HT-29 (cell line): ENCODE data around the gene MLLT3. TPM values are rescaled to one million over a fixed set of nuclear protein-coding genes. Genes with fewer than 3 reads are reported as not detected.
A peak's percentile ranks its signal among the peaks of the same experiment; 100 is the strongest.

Source experiments
- DNase-seq: peaks from one replicate; pipeline ENCODE4 v3.0.0-alpha.2; 2015; ENCODE audit warnings: low spot score
- total RNA-seq: library from RNA; depleted of rRNA; stranded (reverse); fragments of >200 nt; shearing (Covaris generic); gene quantifications from 2 replicates; pipeline ENCODE4 v1.2.3, GENCODE V29; 2014

Gene MLLT3
- total RNA-seq, 1 experiment from 2014 or later: 20.2 TPM

DNA sequence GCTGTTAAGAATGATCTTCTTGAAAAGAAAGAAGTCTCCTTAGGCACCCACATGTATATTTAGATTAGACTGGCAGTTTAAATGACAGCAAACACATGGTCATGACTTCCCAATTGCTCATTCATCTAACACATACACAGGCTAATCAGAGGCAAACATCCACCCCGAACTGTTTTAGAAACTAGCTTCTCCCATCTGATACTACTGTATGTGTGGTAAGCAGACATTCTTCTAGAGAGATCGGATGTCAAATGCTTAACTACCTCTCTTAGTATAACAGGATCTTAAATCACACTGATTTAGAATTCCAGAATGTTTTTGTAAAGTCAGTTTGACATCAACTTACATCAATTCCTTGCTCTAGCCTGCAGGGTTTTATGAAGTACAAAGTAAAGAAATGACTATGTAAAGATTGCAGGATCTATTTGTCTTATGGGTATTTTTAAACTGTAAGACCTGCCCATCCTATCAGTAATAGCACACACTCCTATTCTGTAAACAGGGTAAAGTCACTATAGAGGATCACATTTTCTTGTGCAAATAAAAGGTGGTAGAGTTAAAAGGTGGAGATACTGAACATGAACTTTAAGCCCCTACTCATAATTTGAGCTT is 239.7 kb downstream of the MLLT3 start:
- peak; percentile 21 for DNase-seq

DNA sequence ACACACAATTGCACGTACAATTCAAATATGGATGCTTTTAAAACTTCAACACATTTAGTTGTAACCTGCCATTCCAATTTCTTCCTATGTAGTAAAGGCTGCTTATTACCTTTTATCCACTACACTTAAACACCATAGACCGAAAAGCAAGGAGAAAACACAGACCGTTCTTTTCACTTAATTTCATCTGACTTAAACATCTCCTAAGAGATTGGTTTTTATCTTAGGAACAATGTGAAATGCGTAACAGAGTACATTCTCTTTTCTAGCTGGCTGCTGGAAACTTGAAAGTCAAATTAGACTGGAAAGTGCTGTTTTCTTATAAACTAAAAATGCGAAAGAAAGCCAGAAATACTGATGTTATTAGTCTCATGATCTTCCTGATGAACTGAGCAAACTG is 241.8 kb downstream of the MLLT3 start:
- no peak for DNase-seq

DNA sequence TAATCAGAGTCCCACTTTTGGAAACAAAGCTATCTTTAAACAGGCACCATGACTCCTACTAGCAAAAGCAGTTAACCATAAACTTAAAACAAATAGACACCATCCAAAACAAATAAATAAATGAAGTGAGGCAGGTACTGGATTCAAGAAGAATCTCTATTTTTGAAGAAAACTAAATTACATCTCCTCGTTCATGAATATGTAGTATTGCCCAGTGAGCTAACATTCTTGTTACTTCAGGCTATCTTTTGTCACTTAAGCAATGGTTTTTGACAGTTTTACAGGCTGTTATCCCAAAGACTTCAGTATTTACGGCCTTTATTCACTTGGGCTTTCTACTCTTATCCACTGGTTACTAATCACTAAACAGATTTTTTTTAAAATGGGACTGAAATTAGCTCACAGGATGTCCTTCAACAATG is 242.5 kb downstream of the MLLT3 start:
- DNase-seq: no peak

DNA sequence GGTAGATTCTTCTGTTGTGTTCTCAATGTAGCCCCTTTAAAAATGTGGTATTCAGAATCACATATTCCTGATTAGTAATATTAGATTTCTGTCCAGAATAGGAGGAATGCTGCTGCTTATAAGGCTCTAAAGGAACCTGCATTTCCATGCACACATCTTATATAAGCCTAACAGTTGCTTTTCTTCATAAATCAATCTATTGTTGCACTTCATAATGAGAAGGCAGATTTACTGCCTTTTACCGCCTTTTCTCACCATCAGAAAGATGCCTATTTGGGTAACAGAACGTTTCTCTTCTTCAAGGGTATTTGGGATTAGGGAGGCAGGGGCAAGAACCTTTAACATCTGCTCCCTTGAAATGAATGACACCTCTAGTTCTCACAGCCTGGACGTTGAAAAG is 243.4 kb downstream of the MLLT3 start:
- no peak for DNase-seq

DNA sequence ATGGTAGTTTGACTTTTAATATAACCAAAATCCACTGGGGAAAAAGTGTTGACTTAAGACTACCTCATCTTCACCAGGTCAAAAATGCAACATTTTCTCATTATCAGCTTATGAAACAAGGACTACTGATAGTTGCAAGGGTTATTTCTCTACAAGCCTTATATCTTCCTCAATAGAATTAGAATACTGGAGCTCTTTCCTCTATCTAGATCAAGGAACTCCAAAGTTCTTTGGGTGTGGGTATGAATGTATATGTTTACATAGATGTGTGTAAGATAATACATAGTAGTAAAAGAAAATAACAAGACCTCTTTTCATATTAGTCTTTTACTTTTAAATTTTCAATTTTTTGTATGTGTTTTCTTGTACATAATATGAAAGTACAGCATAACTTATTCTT is 244.5 kb downstream of the MLLT3 start:
- DNase-seq: no peak

DNA sequence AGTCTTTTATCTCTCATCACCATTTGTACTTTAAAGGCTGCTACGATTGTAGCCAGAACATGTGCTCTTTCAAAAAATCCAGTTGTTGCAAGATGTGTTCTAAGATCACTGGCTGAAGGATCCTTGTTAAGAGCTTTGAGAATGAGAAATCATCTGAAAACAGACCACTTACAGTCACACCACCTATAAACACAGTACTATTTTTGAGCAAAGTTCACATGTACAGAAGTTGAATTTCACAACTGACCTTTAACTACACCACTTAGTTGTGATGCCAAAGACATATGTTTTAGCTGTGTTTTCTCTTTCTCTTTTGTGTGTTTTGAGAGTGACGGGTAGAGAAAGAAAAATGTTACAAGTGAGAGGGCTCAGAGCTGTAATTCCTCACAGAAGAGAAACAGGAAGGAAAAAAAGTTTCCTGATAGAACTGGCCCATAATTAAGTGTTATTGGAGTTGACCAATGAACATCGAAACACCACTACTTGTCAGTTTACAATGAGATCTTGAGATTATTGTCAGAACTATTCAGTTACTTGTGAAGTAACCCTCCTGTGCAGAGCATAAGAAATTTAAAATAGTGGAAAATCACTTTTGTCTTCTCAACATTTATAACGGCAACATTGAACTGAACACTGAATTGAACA is 245.4 kb downstream of the MLLT3 start:
- no peak for DNase-seq

DNA sequence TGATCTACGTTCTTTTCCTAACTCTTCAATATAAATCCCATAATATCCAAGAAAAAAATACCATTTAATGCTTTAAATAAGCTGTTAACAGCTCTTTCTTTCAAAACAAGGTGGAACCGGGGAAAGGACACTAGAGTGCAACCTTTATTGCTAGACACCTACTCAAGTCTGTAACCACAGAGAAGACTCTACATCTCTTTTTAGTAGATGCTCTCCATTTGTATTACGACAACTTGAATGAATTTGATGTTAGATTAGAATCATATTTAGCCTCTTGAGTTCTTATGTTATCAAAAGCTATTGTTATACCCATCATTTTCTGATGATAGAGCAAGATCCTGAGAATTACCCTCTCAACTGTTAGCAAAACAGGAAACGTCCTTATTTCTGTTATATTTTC is 246.3 kb downstream of the MLLT3 start:
- no peak for DNase-seq

DNA sequence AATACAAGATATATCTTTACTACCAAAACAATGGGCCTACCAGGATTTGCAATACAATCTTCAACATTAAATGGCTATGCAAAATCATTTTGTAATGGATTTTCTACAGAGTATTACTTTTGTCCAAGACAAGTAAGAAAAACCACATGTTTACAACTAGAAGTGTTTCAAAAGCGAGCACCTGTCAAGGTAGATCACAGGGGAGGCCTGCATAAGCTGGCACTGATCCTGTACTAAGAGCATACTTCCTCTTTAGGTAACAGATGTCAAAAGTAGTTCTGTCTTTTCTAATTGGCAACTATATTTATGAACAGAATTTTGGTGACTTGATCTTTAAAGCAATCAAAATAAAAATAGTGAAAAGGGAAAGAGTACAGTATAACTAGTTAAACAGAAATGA is 249.0 kb downstream of the MLLT3 start:
- no peak for DNase-seq

DNA sequence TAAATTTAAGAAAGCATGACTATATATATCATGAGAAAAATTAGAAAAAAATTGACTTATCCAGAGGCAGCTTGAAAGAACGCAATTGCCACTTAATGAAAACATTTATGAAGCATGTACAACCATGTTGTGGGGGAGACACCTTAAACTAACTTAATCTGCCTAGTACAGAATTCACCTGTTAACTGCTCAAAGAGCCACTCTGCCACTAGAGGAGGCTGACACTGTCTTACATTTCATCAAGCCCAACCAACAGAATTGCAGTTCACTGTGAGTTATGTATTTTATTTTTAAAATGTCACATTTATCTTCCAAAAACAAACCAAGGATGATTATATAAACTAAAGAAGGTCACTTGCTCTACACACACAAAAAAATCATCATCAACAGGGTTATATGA is 252.9 kb downstream of the MLLT3 start:
- no peak for DNase-seq

DNA sequence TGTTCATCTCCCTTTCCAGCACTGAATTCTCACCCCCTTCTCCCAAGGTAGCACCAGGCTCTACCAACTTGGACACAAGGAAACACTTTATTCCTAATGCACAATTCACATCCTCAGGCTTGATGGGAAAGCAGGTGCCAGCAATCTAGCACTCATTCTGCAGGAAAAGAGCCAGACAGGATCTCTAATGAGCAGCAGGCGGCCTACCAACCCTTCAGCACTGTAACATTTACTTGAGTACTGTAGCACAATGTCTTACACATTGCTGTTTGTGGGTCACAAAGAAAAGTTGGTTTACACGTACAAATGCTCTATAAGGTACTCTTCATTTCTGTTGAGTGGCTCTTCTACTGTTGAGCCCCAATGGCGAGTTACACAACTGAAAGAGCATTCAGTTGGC is 254.4 kb downstream of the MLLT3 start:
- DNase-seq: no peak

DNA sequence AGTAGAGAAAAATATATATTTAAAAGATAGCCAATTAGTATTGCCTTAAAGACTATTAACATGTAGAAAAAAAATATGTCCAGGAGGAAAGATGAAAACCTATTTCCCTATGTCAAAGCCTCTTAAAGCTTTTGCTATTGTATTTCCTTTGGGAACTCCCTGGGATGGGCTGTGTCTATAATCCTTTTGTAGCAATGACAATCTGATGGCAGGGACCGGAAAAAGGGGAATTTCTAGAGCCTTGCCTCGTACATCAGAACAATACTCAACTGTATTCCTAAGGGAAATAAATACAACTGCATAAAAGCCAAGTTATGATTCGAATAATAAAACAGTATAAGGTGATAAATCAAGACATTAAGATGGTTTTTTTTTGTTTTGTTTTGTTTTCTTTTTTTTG is 257.3 kb downstream of the MLLT3 start:
- no peak for DNase-seq

DNA sequence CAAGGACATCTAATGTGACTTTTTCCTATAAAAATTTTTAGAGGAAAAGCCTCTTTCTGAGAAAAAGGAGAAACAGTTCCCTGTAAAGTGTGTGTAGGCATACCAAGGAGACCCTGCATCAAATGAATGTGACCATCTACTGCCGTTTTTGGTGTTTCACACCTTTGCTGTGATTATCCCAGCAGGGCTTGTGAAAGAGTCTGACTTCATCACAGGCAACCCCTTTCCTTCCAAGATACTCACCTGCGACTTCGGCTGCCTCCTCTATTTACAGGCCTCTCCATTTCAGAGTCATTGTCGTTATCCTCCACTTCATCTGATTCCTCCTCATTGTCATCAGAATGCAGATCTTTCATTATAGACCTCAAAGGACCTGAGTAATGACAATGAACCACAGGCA is 259.1 kb downstream of the MLLT3 start:
- DNase-seq: no peak

DNA sequence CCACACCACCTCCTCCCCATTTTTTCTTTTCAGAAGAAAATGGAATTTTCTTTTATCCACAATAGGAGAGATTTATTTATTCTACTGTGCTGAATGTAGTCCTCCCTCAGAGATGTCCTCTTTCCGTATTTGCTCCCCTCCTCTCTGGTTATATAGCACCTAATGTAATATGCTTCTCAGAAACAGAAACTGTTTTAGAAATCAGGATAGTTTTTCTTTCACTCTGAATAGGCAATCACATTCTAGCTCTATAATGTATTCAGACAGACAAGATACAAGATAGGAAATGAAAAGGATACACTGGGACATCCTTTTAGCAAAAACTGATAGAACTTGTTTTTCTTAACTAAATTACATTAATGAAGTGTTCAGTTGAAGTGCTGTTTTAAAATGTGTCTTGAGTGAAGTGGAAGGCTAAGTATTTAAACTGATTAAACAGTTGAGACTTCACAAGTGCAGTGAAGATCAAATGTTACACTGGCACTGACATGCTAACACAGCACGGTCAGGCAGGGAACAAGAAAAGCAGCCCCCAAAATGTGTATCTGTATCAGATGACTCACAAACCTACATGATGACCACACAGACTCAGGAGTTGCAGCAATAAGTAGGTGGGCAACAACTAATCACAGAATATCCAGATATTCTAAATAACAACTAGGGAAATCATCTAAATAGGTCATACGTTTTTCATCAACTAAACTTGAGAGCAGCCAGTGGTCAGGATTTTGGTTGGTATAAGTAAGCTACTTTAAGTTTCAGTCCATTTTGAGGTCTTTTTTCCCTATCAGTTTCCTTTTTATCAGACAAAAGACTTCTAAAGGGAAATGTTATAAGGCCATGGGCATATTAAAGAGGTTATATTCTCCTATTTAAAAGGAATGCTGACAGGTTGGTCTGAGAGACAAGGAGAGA is 260.4 kb downstream of the MLLT3 start:
- no peak for DNase-seq

DNA sequence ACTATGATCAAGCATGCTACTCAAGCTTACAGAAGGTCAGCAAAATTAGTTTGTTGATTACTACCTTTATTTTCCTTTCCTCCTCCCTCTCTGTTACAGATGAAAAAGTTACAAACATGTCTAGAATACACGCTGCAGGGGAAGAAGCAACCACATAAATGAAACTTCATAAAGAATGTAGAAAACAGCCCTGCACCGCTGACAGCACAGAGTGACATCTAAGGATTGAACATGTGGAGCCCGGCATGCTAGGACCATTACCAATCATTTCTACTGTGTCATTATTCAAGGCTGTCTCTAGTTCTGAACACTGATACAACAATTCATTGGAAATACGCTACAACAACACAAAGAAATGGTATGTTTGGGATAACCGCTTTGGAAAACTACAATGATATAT is 261.1 kb downstream of the MLLT3 start:
- no peak for DNase-seq

DNA sequence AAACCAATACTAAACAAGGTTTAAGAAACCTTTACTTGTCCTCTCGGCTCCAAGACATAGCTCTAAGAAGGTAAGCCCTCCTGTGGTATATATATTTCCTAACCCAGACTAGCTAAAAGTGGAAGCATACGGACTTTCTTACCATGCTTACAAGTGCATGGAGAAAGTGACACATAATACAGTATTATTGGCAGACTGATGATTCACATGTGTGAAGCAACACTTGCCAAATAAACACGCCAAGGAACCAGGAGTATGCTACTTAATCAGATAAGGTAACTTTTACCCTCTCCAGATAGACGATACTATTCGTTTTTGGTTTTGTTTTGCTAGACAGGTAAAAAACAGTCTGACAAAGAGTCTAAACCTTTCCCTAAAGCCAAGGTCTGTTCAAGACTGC is 264.1 kb downstream of the MLLT3 start:
- DNase-seq: peak; percentile 61

DNA sequence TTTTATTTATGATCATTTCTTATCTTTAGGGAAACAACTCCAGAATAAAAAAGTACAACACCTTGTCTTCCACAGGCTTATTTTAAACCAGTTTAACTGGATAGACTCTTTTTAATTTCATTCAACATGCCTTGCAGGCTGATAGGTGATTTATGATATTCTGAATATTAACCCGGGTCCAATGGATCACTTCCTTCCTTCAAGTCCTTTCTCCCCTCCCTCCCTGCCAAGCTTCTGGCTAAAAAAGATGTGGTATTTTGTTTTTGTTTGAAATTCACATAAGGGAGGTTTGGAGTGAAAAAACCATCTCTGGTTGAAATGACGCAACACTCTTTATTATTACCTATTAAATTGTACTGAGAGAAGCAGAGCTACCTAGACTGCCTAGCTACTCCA is 265.3 kb downstream of the MLLT3 start:
- DNase-seq: no peak

DNA sequence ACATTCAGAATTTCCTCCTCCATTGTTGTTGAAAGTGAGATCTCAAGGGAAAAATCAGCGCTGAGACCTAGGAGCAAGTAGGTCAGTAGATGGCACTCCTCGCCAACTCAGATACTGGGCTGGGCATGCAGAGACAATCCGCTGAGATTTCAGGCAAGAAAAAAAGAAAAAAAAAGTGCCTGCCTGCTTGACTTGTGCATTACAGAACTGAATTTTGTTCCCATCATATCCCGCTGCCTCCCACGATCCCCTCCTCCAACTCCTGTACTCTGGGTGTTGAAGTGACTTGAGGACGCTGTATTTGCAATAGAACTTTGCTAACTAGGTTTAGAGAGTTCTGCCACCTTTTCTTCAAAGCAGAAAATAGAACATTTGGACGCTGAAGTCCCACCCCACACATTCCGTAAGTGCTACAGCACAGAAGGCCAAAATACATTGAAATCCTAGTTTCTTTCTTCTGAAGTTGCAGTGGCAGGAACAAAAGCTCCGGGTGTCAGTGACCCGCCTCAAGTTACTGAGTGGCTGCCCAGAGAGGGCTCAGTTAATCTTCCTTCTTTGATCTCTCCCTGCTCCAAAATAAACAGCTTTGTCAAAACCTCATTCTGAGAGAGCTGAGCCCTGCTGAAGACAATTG is 265.8 kb downstream of the MLLT3 start:
- peak; percentile 80 for DNase-seq

DNA sequence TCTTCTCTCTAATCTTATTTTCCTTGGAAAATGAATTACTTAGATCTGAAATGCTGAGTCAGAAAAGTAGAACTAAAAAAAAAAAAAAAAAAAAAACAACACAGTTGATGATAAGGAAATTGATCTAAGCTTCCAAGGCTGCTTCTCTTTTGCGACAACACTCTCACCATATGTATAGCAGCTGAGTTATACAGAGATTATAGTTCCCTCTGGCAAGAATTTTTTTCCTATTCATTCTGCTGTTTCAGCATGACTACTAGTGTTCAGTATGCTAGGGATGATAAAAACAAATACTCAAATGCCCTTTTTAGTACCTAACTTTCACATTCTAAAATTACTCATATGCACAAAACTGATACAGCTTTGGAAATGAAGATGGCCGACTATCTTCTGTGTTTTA is 267.3 kb downstream of the MLLT3 start:
- DNase-seq: no peak

DNA sequence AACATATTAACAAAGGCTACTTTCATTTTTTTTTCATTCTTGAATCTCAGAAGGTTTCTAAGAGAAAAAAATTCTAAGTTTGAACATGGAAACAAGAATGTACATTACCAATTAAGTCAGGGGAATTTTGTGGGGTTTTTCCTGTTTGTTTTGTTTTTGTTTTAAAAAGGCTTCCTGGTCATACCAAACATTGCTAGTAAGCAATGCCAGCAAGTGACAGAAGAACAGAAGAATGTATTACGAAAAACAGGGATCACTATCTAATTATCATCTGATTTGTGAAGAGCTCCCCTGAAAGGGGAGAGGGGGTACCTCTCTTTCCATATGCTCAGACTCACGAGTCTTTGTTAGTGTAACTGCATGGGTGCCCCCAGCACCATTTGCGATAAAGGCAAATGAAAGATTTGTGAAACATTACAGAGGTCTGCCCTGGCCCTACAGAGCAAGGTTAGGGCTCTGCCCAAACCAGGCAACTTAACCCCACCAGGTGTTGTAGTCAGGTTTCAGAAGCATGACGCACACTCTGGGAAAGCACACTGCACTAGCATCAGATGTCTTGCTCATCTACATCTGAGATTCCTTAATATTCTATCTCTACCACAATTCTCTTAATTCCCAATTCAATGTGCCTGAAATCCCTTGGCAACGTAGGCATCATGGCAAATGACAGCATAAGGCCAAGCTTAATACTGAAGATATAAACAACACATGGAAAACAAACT is 268.2 kb downstream of the MLLT3 start:
- DNase-seq: no peak

DNA sequence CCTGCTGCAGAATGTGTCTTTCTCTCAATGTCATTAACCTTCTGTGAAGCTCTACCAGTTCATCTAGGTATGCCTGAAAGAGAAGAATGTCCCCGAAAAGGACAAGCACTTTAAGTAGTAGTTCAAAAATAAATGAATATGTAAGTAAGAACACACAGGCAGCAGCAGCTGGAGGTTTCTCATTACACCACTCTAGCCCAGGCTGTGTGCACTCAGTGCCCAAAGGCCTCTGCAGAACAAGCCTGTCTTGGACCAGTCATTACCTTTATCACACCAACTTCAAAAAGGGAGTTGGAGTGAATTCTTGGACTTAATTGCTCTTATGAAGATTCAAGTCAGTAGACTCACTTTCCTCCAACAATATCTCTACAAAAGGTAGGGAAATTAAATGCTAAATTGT is 268.8 kb downstream of the MLLT3 start:
- DNase-seq: no peak

DNA sequence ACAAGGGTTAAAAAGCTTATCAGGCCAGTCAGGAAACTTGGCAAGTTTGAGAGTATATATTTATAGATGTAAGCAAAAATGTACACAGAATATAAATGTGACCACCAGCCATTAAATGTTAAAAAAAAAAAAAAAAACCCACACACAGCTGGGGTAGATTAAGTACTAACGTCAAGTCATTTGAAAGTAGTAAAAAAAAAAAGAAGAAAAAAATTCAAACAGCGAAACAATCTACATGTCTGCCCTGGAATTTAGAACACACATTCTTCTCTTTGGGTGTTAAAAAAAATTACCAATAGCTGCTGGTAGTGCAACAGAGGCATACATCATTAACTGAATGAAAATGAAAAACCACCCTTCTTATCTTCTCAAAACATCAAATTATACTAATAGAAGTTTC is 269.7 kb downstream of the MLLT3 start:
- no peak for DNase-seq

DNA sequence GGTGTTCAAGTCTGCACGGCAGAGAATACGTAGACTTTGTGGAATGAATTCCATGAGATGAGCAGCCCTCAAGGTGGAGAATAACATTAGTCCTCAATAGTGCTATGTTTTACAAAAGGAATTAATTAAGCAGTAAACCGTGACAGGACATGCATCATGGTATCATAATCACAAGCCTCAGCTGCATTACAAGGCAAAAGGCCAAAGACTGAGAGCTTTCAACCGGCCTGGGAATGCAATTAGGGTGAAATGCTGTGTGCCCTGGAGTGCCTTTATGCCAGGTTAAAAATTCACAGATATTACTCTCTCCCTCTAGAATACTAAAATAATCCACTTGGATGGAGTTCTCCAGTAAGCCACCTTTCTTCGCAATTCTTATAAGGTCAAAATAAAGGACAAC is 270.6 kb downstream of the MLLT3 start:
- no peak for DNase-seq
